Measurements from ENCODE around the gene MBNL3.

DNA sequence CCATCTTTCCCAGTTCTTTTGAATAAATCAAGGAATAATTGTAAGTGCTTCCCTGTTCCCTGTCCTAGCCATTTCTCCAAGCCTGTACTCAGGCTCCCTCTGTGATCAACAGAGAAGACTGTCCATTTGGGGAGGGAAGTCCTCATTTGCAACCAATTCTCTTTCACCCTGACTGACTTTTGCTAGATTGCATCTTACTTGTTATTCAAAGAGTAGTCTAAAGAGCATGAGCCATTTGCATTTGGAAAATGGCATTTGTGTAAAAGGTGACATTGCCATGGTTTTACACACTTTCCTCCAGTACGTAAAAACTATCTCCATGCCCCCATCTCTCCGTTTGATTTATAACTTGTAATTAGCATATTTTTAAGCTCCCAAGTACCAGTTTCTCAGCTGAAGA lies 110.6 kb downstream of the MBNL3 start:
- TF ChIP-seq, protein P1, sequence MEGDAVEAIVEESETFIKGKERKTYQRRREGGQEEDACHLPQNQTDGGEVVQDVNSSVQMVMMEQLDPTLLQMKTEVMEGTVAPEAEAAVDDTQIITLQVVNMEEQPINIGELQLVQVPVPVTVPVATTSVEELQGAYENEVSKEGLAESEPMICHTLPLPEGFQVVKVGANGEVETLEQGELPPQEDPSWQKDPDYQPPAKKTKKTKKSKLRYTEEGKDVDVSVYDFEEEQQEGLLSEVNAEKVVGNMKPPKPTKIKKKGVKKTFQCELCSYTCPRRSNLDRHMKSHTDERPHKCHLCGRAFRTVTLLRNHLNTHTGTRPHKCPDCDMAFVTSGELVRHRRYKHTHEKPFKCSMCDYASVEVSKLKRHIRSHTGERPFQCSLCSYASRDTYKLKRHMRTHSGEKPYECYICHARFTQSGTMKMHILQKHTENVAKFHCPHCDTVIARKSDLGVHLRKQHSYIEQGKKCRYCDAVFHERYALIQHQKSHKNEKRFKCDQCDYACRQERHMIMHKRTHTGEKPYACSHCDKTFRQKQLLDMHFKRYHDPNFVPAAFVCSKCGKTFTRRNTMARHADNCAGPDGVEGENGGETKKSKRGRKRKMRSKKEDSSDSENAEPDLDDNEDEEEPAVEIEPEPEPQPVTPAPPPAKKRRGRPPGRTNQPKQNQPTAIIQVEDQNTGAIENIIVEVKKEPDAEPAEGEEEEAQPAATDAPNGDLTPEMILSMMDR (IDR thresholded peaks at IDR 0.05 in 4 of 5, conservative IDR thresholded peaks at IDR 0.05 in 1 of 5) = no peak
- no peak for TF ChIP-seq POLR2A (IDR thresholded peaks at IDR 0.05)
